Fibroblast of mammary gland (primary cell): ENCODE results near the gene PPP1R13B.
A peak's percentile ranks its signal among the peaks of the same experiment; 100 is the strongest.

Experiments used
- DNase-seq: peaks from one replicate; pipeline ENCODE4 v3.0.0-alpha.2; 2010; ENCODE audit warnings: low read depth
- H3K4me3 ChIP-seq: 2 replicates; pipeline ENCODE4 v1.5.1; 2011; ENCODE audit warnings: low read depth, mild to moderate bottlenecking, low read length, moderate library complexity; ENCODE audit not compliant: control insufficient read depth
- TF ChIP-seq, protein P1 (sequence below): conservative IDR thresholded peaks from 2 replicates; pipeline ENCODE4 v1.5.1; 2011; ENCODE audit warnings: low read depth, low read length, inconsistent platforms; ENCODE audit not compliant: control insufficient read depth, insufficient read depth

PPP1R13B gene

DNA sequence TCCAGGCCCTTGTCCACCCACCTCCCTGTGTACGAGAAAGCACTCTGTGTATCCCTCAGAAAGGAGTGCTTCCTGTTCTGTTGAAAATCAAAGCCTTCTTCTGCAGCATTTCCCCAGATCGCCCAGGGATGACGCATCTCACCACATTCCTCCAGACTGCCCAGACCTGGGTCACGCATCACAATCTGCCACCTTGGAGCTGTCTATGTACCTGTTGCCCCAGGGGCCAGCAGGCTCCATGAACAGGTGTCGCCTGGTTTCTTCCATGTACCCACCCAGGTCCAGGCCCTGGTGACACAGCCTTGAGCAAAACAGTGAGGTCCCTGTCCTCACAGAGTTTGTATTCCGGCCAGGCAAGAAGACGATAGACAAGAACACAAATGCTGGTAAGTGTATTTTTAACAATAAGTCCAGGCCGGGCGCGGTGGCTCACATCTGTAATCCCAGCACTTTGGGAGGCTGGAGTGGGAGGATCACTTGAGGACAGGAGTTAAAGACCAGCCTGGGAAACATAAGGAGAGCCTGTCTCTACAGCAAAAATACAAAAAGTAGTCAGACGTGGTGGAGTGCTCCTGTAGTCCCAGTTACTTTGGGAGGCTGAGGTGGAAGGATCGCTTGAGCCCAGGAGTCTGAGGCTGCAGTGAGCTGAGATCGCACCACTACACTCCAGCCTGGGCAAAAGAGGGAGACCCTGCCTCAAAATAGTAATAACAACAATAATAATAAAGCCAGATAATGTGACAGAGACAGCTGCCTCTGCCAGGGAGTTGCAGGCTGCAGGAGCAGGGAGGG, 6.8 kb upstream of the PPP1R13B start:
- DNase-seq: no peak
- TF ChIP-seq, protein P1, sequence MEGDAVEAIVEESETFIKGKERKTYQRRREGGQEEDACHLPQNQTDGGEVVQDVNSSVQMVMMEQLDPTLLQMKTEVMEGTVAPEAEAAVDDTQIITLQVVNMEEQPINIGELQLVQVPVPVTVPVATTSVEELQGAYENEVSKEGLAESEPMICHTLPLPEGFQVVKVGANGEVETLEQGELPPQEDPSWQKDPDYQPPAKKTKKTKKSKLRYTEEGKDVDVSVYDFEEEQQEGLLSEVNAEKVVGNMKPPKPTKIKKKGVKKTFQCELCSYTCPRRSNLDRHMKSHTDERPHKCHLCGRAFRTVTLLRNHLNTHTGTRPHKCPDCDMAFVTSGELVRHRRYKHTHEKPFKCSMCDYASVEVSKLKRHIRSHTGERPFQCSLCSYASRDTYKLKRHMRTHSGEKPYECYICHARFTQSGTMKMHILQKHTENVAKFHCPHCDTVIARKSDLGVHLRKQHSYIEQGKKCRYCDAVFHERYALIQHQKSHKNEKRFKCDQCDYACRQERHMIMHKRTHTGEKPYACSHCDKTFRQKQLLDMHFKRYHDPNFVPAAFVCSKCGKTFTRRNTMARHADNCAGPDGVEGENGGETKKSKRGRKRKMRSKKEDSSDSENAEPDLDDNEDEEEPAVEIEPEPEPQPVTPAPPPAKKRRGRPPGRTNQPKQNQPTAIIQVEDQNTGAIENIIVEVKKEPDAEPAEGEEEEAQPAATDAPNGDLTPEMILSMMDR: no peak
- no peak overlapping the region for H3K4me3 ChIP-seq

DNA sequence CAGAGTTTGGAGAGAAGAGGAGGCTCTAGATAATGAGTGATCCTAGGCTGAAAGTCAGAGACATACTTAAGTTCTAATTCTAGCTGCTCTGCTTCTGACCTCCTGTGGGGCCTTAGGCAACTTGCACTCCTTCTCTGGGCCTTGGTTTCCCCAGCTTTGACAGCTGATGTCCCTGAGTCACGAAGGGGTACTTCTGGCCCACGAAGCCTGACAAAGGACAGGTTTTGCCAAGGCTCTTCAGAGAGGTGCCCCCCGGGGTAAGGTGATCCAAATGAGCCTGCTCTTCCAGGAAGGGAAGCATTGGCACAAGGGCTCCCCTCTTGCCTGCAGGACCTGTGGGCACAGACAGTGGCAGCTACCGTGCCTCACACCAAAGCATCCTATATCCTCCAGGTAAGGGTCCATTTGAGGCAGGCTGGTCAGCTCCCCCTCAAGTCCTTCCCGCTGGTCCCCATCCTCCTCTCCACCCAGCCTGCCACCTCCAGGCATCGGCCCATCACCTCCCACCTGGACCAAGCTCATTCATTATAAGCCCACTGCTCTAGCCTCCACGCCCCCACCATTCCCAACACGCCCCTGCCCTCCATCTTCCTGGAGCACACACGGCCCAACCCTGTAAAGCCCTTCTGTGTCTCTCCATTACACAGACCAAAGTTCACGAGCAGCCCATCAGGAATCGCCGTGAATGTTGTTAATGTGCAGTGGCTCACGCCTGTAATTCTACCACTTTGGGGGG, 1.9 kb upstream of the PPP1R13B start:
- no peak overlapping the region for H3K4me3 ChIP-seq
- DNase-seq: no peak
- TF ChIP-seq, protein P1: no peak

DNA sequence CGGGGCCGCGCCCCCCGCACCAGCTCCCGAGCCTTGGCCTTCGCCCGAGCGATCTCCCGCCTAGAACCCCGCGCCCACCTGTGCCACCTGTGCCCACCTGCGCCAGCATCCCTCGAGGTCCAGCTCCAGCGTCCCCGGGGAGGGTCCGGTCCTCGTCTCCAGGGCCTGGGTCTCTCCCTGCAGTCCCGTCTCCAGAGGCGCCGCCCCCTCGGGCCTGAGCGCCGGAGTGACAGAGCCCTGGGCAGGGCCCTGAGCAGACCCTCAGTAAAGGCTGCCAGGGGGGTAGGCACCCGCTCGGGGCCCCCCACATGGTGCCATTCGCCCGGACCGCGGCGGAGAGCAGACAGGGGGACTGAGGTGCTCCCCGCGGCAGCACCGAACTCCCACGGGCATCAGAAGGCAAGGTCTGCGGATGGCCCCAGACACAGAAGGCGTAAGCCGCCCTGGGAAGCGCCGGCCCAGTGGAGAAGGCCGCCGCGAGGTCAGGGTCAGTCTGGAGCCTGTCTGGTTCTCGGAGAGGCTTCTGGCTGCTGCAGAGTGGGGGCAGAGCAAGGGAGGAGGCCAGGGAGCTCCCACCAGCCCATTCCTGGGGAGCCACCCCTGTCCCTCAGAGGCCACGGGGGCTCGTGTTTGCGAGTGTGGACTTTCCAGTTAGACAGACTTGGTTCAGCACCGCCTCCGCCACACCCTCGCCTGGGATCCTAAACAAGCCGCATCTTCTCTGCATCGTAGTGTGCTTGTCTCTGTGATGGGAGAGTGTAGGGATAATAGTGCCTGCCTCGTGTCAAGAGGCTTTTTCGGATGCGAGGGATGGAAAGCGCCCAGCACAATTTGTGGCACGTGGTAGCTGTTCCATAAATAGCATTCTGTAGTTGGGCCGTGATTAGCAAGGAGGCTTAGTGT, 1.1 kb upstream of the PPP1R13B start:
- TF ChIP-seq, protein P1: no peak
- no peak for DNase-seq
- H3K4me3 ChIP-seq: peak overlapping the region; percentile 37

DNA sequence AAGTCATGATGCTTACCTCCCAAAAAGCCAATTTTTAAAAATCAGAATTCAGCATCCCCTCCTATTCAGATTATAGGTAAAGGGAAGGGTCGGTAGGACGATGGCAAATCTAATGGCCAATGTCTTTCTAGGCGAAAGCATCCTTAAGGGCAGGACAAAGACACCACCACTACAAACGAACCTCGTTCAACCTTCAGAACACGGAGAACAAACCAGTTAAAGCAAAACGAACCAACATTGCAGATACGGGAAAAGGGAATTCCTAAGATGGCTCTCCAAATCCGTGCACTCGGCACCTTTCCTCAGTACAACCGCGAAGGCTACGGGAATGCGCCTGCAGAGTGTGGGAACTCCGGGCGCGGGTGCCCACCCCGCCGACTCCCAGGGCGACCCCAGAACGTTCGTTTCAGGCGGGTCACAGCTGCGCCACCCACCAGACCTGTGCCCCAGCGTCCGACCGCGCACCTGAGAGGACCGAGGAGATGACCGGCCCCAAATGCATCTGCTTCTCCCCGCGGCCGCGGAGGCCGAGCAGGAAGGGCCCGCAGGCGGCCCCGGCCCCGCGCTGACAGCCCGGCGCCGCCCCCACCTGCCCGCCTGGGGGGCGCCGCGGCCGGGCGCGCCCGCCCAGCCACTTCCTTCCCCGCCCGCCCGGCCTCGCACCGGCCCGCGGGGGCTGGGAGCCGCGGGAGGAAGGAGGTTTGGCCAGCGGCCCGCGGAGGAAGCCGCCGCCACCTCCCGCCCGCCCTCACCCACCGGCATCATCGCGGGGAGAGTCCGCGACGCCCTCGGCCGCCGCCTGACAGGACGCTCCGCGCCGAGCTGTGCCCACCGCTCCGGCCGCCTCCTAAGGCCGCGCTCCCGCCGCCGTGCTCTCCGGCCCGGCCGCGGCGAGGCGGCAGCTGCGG, 578 bp downstream of the PPP1R13B start:
- no peak for DNase-seq
- H3K4me3 ChIP-seq: peak overlapping the region; percentile 60
- TF ChIP-seq, protein P1: no peak

DNA sequence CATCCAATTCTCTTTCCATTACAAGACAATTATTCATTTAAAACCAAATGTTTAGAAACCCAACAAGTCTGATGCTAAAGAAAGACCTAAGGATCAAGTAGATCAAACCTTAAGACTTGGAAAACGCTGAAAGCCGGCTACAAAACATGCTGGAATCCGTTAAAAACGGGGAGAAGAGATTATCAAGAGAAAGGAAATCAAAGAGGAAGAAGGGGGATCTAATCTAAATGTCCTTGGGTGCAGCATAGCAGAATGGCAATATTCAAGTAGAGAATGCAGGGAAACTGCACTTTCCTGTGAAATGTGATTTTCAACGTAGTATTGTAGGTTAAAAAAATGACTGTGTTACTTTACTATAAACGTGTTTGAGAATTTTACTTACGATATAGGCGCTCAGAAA, 1.3 kb downstream of the PPP1R13B start:
- DNase-seq: no peak
- H3K4me3 ChIP-seq: peak overlapping the region; percentile 60
- TF ChIP-seq, protein P1: no peak
